Astrocyte (in vitro differentiated cells and primary cell): ENCODE measurements around the gene PEX10. TPM values are rescaled to one million over a fixed set of nuclear protein-coding genes. Genes with fewer than 3 reads are reported as not detected.

Experiments
- DNase-seq: peaks from one replicate; pipeline ENCODE4 v3.0.0-alpha.2; 2010; ENCODE audit warnings: low read depth
- FAIRE-seq: peaks from 2 replicates; lab custom pipeline; 2011; peaks lifted over from hg19 to GRCh38; lab: Jason Lieb, UNC
- H2AFZ ChIP-seq: 2 replicates; pipeline ENCODE4 v1.6.0; 2012; ENCODE audit warnings: low read depth, low read length, inconsistent platforms
- H3K27ac ChIP-seq: 2 replicates; pipeline ENCODE4 v1.5.1; 2011; ENCODE audit warnings: low read depth, low read length, inconsistent platforms
- H3K27me3 ChIP-seq: 2 replicates; pipeline ENCODE4 v1.6.0; 2011; ENCODE audit warnings: low read length, inconsistent platforms; ENCODE audit not compliant: insufficient read depth
- H3K36me3 ChIP-seq: 2 replicates; pipeline ENCODE4 v1.5.1; 2011; ENCODE audit warnings: low read length, inconsistent platforms; ENCODE audit not compliant: insufficient read depth
- H3K4me1 ChIP-seq: 2 replicates; pipeline ENCODE4 v1.5.1; 2011; ENCODE audit warnings: low read length, inconsistent platforms; ENCODE audit not compliant: insufficient read depth
- H3K4me2 ChIP-seq: 2 replicates; pipeline ENCODE4 v1.6.0; 2012; ENCODE audit warnings: low read length, inconsistent platforms
- H3K4me3 ChIP-seq: 2 replicates; pipeline ENCODE4 v1.5.1; 2011; ENCODE audit warnings: low read depth, mild to moderate bottlenecking, low read length, inconsistent platforms; ENCODE audit not compliant: insufficient read depth
- H3K79me2 ChIP-seq: 2 replicates; pipeline ENCODE4 v1.6.0; 2012; ENCODE audit warnings: mild to moderate bottlenecking, low read length, inconsistent platforms; ENCODE audit not compliant: insufficient read depth
- H3K9ac ChIP-seq: 2 replicates; pipeline ENCODE4 v1.6.0; 2012; ENCODE audit warnings: mild to moderate bottlenecking, low read length, inconsistent platforms
- H3K9me3 ChIP-seq: 2 replicates; pipeline ENCODE4 v1.5.1; 2012; ENCODE audit warnings: low read depth, mild to moderate bottlenecking, low read length, inconsistent platforms; ENCODE audit not compliant: insufficient read depth
- H4K20me1 ChIP-seq: 2 replicates; pipeline ENCODE4 v1.6.0; 2012; ENCODE audit warnings: low read length, inconsistent platforms; ENCODE audit not compliant: insufficient read depth
- H3K27ac Mint-ChIP-seq: one replicate; pipeline ENCODE4 v1.8.0; 2021; ENCODE audit warnings: mild to moderate bottlenecking, mixed read lengths; ENCODE audit not compliant: unreplicated experiment
- H3K27me3 Mint-ChIP-seq: one replicate; pipeline ENCODE4 v1.8.0; 2021; ENCODE audit warnings: low read depth, mixed read lengths; ENCODE audit not compliant: unreplicated experiment
- H3K36me3 Mint-ChIP-seq: one replicate; pipeline ENCODE4 v1.8.0; 2021; ENCODE audit warnings: low read depth, mixed read lengths; ENCODE audit not compliant: unreplicated experiment
- H3K4me1 Mint-ChIP-seq: one replicate; pipeline ENCODE4 v1.8.0; 2021; ENCODE audit warnings: low read depth, mixed read lengths; ENCODE audit not compliant: unreplicated experiment
- H3K4me3 Mint-ChIP-seq: one replicate; pipeline ENCODE4 v1.8.0; 2021; ENCODE audit warnings: mild to moderate bottlenecking, moderate library complexity, mixed read lengths; ENCODE audit not compliant: unreplicated experiment
- H3K9me3 Mint-ChIP-seq: one replicate; pipeline ENCODE4 v1.8.0; 2021; ENCODE audit warnings: mild to moderate bottlenecking, mixed read lengths; ENCODE audit not compliant: unreplicated experiment
- CTCF ChIP-seq: IDR thresholded peaks from 2 replicates; pipeline ENCODE4 v1.5.1; 2011; ENCODE audit warnings: low read depth, mild to moderate bottlenecking, inconsistent platforms, low read length, moderate library complexity; ENCODE audit not compliant: insufficient read depth
- EZH2 ChIP-seq: IDR thresholded peaks from 2 replicates; pipeline ENCODE4 v1.6.1; 2012; ENCODE audit warnings: mild to moderate bottlenecking, low read length, inconsistent platforms; ENCODE audit not compliant: insufficient read depth
- total RNA-seq: library from RNA; stranded (reverse); gene quantifications from 2 replicates; pipeline ENCODE4 v1.2.1, GENCODE V29; 2021

The PEX10 gene
- total RNA-seq, 1 donor from 2014 or later = 16.6 TPM

- Histone ChIP-seq H3K27me3 (peaks cover 3% of the 10 kb centered on the region), H3K9ac (no peak overlapping the region), H4K20me1 (no peaks in the 10 kb centered on the region), H3K27ac (no peak overlapping the region), H3K9me3 (no peaks in the 10 kb centered on the region), H3K4me2 (peak overlapping the region; percentile 73), H3K36me3 (no peaks in the 10 kb centered on the region), H3K4me1 (peaks cover 35% of the 10 kb centered on the region), H3K4me3 (peak overlapping the region; percentile 44), H2AFZ (no peak overlapping the region), H3K79me2 (no peaks in the 10 kb centered on the region)
- H3K36me3 Mint-ChIP-seq = no peaks in the 10 kb centered on the region
- H3K27ac Mint-ChIP-seq = no peak overlapping the region
- peaks cover 6% of the 10 kb centered on the region for H3K4me1 Mint-ChIP-seq
- peaks cover 15% of the 10 kb centered on the region for H3K27me3 Mint-ChIP-seq
- TF ChIP-seq CTCF (no peak), EZH2 (peak; percentile 30)
- H3K4me3 Mint-ChIP-seq = no peak overlapping the region
- DNase-seq (no peak), FAIRE-seq (no peak)
- no peaks in the 10 kb centered on the region for H3K9me3 Mint-ChIP-seq
These were observed 31.1 kb upstream of the PEX10 start for GRCh38 chr1:2443277-2444137.

GRCh38 chr1:2442661-2443060, 30.3 kb upstream of the PEX10 start:
- H2AFZ ChIP-seq = no peak overlapping the region
- no peak overlapping the region for H3K27ac Mint-ChIP-seq
- no peak overlapping the region for H3K4me2 ChIP-seq
- no peaks in the 10 kb centered on the region for H3K79me2 ChIP-seq
- H3K4me3 ChIP-seq = no peak overlapping the region
- no peak for TF ChIP-seq EZH2
- no peak for TF ChIP-seq CTCF
- H3K27me3 Mint-ChIP-seq = peaks cover 19% of the 10 kb centered on the region
- no peaks in the 10 kb centered on the region for H3K9me3 Mint-ChIP-seq
- H3K4me1 ChIP-seq = peaks cover 27% of the 10 kb centered on the region
- H3K27me3 ChIP-seq = peaks cover 3% of the 10 kb centered on the region
- no peaks in the 10 kb centered on the region for H3K36me3 Mint-ChIP-seq
- no peak for FAIRE-seq
- H3K27ac ChIP-seq = no peak overlapping the region
- no peak overlapping the region for H3K9ac ChIP-seq
- peaks cover 4% of the 10 kb centered on the region for H3K4me1 Mint-ChIP-seq
- no peak for DNase-seq
- peak overlapping the region; percentile 60 for H3K4me3 Mint-ChIP-seq
- H3K36me3 ChIP-seq = no peaks in the 10 kb centered on the region
- no peaks in the 10 kb centered on the region for H3K9me3 ChIP-seq
- H4K20me1 ChIP-seq = no peaks in the 10 kb centered on the region

- H3K27ac Mint-ChIP-seq = no peak overlapping the region
These were observed 29.4 kb upstream of the PEX10 start for GRCh38 chr1:2441746-2442145.

More at GRCh38 chr1:2441746-2442145, 29.4 kb upstream of the PEX10 start:
- H3K4me2 ChIP-seq = no peak overlapping the region
- Mint-ChIP-seq H3K27me3 (peaks cover 25% of the 10 kb centered on the region), H3K36me3 (no peaks in the 10 kb centered on the region), H3K4me1 (peaks cover 4% of the 10 kb centered on the region), H3K9me3 (no peaks in the 10 kb centered on the region), H3K4me3 (no peak overlapping the region)
- peaks cover 3% of the 10 kb centered on the region for H3K27me3 ChIP-seq
- H4K20me1 ChIP-seq = no peaks in the 10 kb centered on the region
- no peaks in the 10 kb centered on the region for H3K79me2 ChIP-seq
- no peak overlapping the region for H2AFZ ChIP-seq
- H3K36me3 ChIP-seq = no peaks in the 10 kb centered on the region
- H3K4me3 ChIP-seq = no peak overlapping the region
- no peaks in the 10 kb centered on the region for H3K9me3 ChIP-seq
- no peak for DNase-seq
- no peak for FAIRE-seq
- no peak for TF ChIP-seq CTCF
- TF ChIP-seq EZH2 = no peak
- H3K9ac ChIP-seq = no peak overlapping the region
- H3K27ac ChIP-seq = no peak overlapping the region
- H3K4me1 ChIP-seq = peaks cover 18% of the 10 kb centered on the region
